ENCODE results near the gene FGFR4.

Gene FGFR4

DNA sequence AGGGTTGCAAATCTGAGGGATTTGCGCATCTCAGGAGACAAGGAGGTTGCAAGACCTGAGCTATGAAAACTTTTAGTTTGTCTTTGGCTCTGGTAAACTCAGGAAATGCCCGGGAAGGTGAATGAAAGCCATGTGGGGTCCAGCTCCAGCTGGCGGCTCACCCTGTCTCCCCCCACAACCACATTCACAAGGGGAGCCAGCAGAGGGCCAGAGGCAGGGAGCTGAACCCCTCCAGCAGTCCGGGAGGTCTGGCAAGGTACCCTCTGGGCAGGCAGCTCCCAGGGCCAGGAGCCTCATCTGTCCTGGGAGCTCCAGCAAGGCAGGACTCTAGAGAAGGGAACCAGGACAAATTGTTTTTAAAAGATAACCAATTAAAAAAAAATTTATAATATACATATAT lies 2.5 kb upstream of the FGFR4 start:
- H3K4me3 ChIP-seq (ENCODE audit: low read depth, low read length) = no peak overlapping the region
- TF ChIP-seq, protein P1, sequence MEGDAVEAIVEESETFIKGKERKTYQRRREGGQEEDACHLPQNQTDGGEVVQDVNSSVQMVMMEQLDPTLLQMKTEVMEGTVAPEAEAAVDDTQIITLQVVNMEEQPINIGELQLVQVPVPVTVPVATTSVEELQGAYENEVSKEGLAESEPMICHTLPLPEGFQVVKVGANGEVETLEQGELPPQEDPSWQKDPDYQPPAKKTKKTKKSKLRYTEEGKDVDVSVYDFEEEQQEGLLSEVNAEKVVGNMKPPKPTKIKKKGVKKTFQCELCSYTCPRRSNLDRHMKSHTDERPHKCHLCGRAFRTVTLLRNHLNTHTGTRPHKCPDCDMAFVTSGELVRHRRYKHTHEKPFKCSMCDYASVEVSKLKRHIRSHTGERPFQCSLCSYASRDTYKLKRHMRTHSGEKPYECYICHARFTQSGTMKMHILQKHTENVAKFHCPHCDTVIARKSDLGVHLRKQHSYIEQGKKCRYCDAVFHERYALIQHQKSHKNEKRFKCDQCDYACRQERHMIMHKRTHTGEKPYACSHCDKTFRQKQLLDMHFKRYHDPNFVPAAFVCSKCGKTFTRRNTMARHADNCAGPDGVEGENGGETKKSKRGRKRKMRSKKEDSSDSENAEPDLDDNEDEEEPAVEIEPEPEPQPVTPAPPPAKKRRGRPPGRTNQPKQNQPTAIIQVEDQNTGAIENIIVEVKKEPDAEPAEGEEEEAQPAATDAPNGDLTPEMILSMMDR (IDR thresholded peaks at IDR 0.05; ENCODE audit: low read depth, low read length) = no peak

DNA sequence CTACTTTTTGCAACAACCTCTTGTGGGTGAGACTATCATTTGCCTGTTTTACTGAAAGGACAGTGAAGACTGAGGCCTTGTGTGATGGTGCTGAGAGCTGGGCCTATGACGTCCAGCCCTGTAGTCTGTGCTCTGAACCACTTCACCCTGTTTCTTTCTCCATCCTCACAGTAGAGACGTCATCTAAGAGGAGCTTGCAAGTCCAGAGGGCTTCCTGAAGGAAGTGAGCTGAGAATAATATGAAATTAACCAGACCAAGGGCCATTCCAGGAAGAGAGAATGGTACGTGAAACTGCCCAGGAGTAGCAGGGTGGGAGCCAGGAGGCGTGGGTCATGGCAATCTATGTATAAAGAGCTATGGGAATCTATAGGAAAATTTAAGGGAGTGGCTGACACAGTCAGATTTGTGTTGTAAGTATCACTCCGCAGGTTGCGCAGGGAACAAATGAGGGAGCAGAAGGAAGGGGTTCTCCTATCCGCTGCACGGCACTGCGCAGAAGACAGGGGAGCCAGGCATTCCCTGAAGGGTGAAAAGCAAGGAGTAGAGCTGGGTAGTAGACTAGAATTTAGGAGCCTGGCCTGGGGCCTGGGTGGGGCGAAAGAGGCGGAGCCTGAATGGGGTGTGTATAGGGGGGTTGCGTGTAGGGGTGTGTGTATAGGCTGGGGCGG lies 596 bp upstream of the FGFR4 start:
- TF ChIP-seq, protein P1 (IDR thresholded peaks at IDR 0.05; ENCODE audit: low read depth, low read length) = no peak
- no peak overlapping the region for H3K4me3 ChIP-seq (ENCODE audit: low read depth, low read length)

DNA sequence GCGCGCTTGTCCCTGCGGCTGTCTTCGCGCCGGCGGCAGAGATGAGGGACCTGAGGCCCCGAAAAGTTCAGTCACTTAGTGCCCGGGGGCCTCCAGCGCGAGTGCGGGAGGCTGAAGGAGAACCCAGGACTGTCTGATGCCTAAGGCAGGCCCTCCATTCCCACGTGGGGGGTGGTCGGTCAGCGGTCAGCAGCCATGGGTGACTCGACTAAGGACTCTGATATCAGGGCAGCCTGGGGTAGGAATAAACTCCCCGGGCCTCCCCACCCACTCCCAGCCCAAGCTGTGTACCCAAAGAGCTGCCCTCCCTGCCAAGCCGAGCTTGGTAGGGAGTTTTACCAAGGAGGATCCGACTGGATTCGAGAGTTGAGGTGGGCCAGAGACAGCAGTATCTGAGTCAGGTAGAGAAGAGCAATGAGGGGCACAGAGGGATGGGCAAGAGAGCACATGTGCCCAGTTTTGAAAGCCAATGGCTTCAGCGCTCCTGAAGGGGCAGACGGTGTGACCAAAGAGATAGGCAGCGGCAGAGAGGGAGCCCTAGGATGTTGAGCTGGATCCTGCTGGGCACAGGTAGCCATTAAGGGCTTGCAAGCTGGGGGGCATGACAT lies 787 bp downstream of the FGFR4 start:
- TF ChIP-seq, protein P1 (IDR thresholded peaks at IDR 0.05; ENCODE audit: low read depth, low read length) = no peak
- peak overlapping the region; percentile 56 for H3K4me3 ChIP-seq (ENCODE audit: low read depth, low read length)

DNA sequence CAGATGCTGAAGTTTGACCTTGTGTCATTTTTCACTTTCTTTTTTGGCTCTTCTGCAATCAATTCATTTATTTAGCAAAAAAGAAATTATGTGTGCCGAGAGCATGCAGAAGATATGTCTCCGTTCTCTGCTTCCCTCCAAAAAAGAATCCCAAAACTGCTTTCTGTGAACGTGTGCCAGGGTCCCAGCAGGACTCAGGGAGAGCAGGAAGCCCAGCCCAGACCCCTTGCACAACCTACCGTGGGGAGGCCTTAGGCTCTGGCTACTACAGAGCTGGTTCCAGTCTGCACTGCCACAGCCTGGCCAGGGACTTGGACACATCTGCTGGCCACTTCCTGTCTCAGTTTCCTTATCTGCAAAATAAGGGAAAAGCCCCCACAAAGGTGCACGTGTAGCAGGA lies 2.4 kb downstream of the FGFR4 start:
- TF ChIP-seq, protein P1 (IDR thresholded peaks at IDR 0.05; ENCODE audit: low read depth, low read length) = no peak
- H3K4me3 ChIP-seq (ENCODE audit: low read depth, low read length) = no peak overlapping the region

DNA sequence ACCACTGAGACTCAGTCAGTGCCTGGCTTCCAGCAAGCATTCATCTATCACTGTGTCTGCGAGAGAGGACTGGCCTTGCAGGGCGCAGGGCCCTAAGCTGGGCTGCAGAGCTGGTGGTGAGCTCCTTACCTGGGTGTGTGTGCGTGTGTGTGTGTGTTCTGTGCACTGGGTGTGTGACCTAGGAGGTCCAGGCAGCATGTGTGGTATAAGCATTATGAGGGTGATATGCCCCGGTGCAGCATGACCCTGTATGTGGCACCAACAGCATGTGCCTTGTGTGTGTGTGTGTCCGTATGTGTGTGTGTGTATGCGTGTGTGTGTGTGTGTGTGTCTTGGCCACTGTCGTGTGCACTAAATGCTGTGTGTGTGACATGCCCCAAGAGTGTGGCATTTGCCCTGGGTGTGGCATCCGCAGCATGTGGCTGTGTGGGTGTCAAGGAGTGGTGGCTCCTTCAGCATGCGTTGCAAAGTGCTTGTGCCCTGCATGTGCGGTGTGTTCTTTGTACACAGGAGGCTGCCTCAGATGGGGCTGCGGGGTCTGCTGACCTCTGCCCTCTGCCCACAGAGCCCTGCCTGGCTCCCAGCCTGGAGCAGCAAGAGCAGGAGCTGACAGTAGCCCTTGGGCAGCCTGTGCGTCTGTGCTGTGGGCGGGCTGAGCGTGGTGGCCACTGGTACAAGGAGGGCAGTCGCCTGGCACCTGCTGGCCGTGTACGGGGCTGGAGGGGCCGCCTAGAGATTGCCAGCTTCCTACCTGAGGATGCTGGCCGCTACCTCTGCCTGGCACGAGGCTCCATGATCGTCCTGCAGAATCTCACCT lies 3.3 kb downstream of the FGFR4 start:
- no peak overlapping the region for H3K4me3 ChIP-seq (ENCODE audit: low read depth, low read length)
- TF ChIP-seq, protein P1 (IDR thresholded peaks at IDR 0.05; ENCODE audit: low read depth, low read length) = no peak

DNA sequence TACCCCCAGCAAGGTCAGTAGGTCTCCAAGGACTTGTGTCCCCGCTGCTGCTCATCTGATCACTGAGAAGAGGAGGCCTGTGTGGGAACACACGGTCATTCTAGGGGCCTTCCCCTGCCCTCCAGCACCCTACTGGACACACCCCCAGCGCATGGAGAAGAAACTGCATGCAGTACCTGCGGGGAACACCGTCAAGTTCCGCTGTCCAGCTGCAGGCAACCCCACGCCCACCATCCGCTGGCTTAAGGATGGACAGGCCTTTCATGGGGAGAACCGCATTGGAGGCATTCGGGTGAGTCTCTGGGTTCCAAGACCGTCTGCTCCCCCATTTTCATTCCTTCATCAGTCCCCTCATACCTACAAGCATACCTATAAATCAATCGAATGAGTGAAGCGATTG lies 4.1 kb downstream of the FGFR4 start:
- H3K4me3 ChIP-seq (ENCODE audit: low read depth, low read length) = no peak overlapping the region
- TF ChIP-seq, protein P1 (IDR thresholded peaks at IDR 0.05; ENCODE audit: low read depth, low read length) = no peak

DNA sequence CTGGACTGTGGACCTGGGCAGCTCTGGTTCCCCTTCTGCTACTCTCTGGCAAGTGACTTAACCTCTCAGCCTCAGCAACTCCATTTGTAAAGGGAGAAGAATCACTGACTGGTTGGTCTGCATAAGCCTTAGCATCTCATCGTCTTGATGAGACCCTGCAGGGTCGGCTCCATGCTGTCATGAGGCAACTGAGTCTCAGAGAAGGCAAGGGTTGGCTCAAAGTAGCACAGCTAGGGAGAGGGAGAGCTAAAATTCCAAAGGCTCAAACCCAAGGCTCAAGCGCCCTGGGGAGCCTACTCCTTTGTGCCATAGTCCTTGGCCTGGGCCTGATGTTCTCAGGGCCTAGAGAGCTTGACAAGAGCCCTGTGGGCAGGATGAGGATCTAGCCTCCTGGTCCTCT lies 4.5 kb downstream of the FGFR4 start:
- TF ChIP-seq, protein P1 (IDR thresholded peaks at IDR 0.05; ENCODE audit: low read depth, low read length) = no peak
- no peak overlapping the region for H3K4me3 ChIP-seq (ENCODE audit: low read depth, low read length)

Data from WI38 (cell line).